HCEC 1CT (cell line): ENCODE measurements around the gene KLHL35.
A peak's percentile ranks its signal among the peaks of the same experiment; 100 is the strongest.

Source experiments
- DNase-seq: peaks from one replicate; pipeline ENCODE4 v3.0.0-alpha.2; 2017

Gene KLHL35

DNA sequence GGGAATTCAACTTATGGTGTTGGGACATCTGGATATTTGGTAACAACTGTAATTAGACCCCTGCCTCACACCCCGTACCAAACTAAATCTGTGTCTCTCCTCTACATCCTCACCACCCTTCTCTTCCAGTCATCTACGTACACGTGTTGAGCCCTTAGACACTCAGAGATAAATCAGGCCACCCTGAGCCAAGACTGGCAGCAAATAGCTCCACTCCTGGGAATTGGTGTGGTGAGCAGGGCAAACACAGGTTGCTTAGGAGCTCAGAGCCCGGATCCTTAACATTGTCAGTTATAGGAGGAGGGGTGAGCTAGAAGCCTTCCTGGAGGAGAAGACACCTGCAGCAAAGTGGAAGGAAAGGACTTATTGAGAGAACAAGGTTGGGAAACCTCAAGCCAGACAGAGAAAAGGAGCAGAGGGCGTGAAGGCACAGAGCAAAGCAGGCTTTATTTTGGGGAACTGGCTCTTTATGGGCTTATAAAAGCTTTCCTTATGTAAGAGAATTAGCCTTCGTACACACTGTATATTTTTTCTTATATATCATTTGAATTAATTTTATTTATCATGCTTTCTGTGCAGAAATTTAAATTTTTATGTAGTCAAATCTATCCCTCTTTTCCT lies 36.9 kb upstream of the KLHL35 start:
- DNase-seq: no peak

DNA sequence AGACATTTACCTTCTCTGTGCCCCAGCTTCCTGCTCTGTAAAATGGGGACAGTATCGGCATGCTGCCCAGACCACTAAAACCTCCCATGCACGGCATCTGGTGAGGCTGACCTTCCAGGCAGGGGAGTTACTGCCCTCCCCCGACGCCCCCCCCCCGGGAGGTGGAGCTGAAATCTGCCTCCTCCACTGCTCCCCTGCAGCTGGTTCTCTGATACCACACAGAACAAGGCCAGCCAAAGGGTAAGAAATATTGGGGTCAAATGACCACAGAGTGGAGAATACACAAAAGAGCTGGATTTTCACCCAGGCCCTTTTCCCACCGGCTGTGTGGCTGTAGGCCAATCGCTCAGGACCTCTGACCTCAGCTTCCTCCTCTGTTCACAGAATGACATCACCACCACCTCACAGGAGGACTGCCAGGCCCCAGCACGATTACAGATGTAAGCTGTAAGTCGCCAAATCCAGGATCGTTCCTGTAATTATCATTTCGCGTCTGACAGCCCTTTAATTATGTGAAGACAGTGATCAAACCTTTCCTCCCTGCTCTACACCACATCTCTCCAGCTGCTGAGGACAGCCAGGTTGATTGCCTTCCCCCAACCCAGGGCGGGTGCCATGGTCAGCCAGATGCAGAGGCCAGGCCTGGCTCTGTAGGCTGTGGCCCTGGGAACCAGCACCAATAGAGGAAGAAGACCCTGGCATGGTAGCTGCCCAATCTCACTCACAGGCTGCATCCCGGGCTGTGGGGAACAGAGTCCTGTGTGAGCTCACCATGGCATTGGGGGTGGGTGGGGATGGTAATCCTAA lies 35.7 kb upstream of the KLHL35 start:
- peak; percentile 46 for DNase-seq

DNA sequence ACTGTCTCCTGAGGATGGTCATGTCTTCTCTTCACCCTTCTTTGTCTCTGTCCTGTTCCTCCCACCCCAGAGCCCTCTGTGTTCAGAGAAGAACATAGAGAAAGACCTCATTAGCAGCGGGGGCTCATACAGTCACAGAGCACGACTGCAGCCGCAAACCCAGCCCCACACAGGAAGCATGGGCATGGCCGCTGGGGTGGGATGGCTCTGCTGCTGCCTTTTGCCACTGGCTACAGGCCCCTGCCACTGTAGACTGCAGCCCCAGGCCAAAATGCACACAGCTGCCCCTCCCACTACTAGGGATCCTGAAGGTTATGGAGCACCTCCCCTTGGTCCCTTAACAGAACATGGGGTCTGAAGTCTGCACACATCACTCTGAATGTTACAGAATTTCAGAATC lies 34.9 kb upstream of the KLHL35 start:
- no peak for DNase-seq

DNA sequence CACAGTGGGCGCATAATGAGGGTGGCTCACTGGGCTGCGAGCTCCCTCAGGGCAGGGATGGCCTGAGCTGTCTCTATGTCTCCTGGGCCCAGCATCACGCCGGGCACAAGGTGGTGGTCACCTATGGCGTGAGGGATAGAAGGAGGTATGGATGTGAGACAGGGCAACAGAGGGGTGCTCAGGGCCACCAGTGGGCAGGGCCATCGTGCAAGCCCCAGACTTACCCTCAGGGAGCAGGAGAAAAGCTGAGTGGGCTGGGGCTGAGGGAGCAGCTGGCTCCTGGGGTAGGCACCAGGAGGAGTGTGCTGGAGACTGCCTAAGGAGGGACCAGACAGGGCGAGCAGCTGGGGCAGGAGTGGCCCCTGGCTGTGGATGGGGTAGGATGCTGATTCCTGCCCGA lies 34.3 kb upstream of the KLHL35 start:
- DNase-seq: no peak

DNA sequence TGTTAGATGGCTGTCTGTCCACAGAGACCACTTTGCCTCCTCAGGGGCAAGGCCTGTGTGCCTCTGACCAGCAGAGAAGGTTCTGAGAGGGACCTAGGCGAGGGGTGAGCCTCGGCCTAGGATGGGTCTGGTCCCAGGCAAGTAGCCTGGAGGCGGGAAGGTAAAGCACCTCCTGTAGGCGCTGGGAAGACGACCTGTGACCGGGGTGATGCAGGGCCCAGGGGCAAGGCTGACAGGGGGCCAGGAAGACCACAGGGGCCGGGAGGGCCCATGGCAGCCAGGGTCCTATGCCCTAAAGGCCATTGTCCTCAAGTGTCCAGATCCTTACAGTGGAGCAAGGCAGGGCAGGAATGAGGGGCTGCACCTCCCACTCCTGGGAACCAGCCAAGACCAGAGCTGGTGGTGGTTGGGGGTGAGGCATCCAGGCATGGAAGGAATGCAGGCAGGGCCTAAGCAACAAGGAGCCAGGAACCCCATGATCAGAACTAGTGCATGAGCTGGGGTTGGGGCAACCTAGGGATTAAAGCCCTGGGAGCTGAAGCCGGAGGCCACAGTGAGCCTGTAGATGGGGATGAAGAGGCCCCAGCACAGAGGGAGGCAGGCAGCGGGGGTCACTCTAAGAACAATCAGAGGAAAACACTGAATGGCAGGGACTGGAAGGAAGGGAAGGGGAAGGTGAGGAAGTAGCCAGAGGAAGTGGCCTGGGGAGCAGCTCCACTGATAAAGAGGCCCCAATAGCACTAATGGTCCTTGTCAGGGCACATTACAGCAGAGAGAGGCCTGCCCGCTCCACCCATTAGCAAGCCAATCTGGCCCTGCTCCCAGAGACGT lies 32.9 kb upstream of the KLHL35 start:
- no peak for DNase-seq

DNA sequence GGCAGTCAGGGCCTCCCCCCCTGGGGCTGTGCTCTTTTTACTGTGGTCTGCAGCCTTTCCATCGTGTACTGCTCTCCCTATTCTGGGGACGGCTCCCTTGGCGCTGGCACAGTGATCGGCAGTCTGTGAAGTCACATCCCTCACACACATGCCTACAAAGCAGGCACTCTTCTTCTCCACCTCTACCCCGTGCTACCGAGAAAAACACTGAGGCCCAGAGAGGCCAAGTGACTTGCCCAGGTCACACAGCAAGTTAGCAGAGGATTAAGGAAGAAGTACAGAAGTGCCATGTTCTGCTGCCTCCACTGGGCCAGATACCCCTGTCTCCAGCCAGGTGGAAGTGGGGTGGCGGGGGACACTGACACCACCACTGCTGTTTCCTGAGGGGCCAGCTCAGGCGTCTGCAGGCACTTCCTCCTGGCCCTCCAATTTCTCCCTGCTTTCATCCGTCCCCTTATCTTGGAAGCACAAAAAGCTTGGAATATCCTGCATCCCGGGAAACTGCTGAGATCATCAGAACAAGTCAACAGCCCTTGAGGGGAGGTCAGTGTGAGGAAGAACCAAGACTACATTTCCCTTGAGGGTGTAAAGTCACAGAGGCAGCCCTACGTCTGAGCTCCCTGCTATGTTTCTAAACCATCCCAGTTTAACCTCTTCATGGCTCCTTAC lies 30.2 kb upstream of the KLHL35 start:
- no peak for DNase-seq

DNA sequence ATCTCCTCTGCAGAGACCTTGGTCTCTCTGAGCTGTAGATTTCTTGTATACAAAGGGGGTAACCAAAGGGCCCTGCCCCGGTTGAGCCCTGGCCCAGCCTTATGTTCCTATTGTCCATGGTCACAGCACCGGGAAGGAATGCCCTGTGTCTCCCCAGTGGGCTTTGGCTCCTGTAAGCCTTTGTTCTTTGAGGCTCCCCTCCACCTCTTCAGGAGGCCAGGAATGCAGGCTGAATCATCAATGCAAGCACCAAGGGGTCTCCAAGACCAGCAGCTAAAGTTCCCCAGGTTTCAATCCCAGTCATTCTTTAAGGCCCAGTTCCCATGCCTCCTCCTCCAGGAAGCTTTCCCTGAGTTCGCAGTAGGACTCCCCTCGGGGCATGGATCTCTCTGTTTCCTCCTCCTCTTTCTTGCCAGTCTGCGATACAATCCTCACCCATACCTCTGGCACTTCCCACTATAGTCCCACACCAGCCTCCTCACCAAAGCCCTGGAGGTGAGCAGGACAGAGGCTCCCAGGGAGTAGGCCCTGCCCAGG lies 29.2 kb upstream of the KLHL35 start:
- DNase-seq: no peak

DNA sequence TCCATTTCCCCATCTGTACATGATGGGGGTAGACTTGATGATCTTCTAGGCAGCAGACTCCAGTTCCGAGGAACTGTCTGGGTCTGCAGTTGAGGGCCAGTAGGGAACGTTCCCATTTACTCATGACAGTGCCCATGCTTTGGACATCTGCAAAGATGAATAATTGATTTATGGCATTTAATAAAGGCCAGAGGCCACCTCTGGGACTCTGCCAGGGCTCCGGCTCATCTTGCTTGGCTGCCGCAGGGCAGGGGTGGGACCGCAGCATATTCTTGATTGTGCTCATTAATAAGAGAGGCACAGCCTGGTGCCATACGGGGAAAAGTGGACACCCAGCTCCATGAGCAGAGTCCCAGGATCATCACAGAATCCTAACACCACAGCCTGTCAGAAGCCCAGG lies 28.1 kb upstream of the KLHL35 start:
- no peak for DNase-seq

DNA sequence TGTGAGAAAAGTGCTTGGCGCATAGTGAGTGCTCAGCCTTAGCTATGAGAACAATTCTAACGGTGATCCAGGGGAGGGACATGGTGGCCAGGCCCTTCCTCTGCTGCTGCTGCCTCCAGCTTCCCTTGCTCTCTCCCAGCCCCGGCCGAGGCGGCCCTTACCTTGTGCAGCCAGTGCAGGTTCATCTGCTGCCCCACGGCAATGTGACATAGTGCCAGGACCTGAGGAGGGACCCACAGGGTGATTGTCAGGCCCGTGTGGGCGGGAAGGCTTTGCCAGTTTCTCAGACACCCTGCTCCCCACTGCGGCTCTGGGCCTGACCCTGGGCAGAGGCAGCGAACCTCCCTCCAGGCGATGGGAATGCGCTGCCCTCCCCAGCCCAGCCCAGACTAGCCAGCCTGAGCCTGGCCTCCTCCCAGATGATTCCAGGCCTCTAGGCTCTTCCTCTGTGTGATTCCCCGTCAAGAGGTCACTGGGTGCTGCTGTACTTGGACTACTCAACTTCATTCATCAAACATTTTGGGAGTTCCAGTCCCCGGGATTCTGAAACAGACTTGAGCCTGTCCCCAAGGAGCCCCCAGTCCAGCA lies 23.7 kb upstream of the KLHL35 start:
- no peak for DNase-seq

DNA sequence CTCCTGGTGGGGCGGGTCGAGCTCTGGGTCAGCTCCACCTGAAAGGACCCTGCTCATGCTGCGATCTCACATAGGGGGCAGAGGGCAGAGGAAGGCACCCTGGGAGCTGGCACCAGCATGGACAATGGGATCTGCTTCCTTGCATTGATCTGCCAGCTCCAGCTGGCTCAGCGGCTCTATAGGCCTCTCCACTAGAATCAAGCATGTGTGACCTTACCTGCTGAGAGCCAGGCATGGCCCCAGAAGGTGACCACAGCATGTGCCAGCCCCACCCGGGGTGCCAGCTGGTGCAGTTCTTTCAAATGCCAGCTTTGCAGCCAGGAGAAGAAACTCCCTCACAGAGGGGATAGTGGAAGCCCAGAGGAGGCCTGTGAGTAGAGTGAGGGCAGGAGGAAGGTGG lies 22.0 kb upstream of the KLHL35 start:
- DNase-seq: no peak

DNA sequence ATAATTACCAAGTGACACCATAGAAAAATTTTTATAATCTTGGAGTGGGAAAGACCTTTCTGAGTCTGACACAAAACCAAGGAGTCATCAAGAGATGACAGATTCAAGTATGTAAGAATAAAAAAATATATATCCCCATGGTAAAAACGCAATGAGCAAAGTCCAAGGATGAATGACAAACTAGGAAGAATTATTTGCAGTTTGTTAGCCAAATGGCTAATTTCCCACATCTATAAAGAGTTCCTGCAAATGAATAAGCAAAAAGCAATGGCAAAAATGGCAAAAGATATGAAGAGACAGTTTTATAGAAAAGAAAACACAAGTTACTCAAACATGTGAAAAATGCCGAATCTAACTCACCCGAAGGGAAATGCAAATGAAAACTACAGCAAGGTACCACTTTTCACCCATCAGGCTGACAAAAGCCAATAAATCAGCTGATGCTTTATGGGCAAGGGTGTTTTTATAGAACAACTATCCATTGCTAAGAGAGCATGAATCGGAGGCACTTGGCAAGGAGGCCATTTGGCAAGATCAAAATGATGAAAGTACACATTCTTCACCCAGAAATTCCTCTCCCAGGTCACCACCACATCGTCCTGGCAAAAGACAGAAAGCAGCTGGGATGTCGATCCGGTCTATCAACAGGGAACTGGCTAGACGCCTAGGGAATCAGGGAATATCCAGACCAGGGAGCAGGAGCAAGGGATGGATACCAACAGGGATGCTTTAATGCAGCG lies 21.1 kb upstream of the KLHL35 start:
- peak; percentile 65 for DNase-seq

DNA sequence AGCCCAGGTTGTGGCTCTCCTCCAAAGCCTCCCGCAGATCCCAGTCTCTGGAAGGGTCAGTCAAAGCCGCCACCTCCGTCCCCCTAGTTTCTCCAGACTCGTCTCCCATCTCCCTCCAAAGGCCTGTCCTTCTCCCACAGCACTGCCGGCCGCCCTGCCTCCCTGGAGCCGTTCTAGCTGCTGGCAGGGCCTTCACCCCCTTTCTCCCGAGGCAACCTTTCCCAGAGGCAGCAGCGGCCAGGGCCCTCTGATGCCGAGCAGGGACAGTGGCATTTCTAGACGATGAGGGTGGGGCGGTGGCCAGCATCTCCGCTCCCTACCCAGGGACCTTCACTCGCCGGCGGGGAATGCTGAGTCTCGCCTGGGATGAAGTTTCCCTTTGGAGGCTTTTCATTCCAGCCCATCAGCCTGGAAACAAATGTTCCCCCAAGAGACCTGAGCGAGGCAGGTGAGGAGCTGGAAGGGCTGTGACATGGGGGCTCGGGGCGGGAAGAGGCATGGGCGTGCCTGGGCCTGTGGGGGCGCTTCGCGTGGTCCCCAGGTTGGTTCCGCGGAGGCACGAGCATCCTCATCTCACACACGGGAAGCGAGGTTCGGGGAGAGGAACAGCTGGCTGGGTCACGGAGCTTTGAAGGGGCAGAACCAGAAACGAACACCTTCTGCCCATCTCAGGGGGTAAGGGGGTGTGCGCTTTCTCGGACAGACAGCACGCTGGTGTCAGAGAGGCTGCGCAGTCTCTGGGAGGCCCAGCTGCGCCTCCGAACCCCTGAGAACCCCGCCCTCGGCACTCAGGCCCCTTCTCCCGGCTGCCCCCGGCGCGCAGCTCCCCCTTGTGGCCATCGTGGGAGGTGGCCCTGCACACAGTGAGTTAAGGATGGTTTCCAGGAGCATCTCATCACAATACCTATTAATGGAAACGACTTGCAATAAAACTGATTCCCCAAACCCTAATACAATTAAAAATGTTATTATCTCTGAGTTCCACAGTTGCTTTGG lies 18.1 kb upstream of the KLHL35 start:
- no peak for DNase-seq

DNA sequence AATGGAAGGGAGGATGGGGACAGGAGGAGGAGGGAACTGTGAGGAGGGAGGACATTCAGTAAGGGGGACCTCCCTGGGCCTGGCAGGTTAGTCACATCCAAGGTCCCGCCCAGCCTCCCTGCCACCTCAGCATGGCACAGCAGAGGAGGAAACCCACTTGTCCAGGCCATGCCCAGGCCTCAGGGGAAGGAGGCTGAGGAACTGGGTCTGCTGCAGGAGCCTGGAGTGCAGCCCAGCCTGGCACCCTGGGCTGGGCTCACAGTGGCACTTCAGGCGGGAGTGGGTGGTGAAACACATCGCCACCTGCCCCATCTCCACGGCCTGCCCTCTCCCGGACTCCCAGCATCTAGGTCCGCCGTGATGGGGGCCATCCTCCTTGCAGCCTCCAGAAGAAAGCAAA lies 17.2 kb upstream of the KLHL35 start:
- DNase-seq: no peak

DNA sequence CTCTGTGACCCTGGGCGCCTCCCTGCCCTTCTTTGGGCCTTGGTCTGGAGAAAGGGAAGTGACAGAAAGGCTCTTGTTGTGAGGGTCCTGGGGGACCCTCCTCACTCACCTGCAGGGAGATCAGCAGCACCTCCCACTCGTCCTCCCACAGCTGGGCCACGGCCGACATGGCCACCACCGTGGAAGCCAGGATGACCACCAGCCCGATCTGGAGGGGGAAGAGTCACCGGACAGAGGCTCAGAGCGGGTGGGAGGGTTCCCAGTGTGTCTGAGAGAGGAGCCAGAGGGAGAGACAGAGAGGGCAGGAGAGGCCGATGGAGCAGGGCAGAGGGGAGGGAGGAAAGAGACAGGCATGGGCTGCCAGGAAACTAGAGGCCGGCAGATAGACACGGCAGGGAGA lies 16.8 kb upstream of the KLHL35 start:
- DNase-seq: no peak

DNA sequence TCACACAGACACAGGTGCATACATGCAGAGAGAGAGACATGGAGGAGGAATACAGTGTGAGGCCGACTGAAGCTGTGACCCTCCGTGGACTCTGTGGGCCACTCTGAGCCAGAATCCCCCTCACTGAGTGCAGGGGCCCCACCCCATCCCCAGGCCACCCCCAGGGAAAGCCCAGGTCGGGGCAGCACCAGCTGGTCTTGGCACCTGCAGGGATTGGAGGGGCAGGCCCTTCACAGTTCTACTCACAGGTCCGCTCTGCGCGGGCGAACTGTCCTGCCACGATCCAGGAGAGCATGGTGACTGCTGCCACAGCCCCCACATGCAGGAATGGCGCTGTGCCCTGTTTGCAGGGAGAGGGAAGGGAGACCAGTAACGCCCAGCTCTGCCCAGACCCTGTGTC lies 16.3 kb upstream of the KLHL35 start:
- no peak for DNase-seq

DNA sequence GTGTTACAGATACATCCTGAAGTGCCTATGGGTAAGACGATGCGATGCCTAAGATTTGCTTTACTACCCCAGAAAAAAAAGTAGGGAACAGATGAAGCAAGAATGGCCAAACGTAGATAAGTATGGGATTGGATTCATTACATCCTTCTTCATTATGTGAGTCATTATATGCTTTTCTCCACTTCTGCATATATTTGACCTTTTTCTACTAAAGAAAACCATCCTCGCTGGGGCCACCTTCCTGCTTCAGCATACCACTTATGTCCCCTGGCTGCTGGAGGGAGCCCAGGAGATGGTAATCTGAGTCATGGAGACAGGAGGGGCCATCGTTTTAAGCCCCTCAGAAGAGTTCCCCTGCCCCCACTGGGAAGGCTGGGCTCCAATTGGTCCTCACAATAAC lies 14.4 kb upstream of the KLHL35 start:
- no peak for DNase-seq

DNA sequence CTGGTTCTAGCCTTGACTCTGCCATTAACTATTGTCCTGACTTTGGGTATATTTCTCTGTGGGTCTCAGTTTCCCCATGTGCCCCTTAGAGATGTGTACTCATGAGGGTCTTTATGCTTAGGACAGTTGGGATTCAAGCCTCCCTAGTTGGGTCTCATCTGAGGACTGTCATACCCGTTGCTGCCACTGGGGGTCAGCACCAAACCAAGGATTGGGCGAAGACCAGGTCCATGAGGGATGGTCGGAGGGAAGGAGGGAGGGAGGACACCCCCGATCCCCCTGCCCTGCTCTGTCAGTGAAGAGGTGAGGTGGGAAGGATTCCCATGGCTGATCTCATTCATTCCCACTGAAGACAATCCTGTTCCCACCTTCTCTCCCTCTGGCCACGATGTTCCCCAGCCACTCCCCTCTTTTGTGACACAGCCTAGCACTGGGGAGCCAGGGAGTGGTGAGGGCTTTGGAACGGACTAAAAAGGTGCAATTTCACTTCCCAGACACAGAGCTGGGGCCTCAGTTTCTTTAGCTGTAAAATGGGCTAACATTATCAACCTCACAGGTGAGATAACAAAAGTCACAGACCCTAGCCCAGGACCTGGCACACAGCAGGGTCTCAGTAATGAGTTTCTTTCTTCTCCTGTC lies 12.4 kb upstream of the KLHL35 start:
- DNase-seq: no peak

DNA sequence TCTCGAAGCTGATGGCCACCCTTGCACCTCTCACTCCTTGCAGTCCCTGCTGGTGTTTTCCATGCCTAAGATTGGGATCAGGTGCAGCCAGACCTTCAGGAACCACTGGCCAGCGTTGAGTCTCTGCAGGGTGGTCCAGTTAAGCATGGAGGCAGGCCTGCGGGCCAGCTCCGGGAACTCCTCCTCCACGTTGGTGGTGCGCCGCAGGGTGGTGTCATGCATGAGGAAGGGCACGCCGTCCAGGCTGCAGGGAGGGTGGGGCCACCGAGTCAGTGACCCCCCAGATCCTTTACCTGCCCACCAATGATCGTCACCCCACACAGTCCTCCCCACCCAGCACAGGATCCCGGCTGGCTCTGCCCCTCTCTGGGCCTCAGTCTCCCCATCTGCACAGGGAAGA lies 10.0 kb upstream of the KLHL35 start:
- no peak for DNase-seq

DNA sequence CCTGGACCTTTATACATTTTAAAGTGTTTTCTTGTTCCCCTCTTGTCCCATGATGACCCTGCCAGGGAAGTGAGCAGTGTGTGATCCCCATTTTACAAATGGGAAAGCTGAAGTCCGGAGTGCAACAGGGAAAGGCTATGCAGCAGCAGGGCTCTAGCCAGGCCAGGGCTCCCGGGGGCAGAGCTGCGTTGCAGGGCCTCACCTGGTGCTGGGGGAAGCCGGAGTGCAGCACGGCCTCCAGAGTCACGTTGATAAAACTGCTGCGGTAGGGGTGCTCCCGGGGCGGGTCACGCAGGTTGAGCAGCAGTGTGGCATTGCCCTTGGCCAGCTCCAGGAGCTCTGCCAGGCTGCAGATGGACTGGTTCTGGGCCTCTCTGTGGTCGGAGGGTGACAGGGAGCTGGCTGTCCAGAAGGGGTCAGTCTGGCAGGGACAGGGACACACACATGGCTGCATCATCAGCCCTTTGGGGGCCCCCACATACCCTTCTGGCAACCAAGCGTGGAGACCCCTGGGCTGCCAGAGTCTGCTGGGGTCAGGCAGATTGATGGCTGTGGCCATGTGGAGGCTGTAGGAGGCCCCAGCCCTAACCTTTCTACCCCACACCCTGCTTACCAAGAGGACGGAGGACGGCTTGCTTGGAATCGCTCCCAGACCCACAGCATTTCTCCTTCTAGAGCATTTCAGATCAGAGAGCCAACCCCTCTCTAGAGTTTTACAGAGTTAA lies 9.3 kb upstream of the KLHL35 start:
- no peak for DNase-seq

DNA sequence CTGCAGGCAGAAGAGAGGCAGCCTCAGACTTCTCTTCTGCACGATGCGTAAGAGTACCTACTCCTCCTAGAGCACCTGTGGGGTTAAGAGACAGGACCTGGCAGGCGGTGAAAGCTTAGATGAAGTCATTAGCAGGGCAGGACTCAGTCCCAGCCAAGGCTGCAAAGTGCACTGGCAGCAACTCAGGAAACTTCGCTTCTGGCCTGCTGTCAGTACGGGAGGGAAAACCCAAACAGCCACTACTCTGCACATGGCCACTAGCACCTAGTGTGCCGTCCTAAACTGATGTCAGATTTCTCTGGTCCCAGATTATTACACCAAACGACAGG lies 8.8 kb upstream of the KLHL35 start:
- DNase-seq: no peak
